Adrenal gland (tissue), 5 donors: ENCODE measurements around the gene KCTD1.

Source experiments
- POLR2A ChIP-seq, 2 donors: fragments of 450-650 bp; IDR thresholded peaks; one replicate each; pipeline ENCODE4 v1.6.1; 2017; ENCODE audit warnings: antibody characterized with exemption in 2 of 2, mild to moderate bottlenecking in 2 of 2, moderate library complexity in 1 of 2
- TF ChIP-seq, protein P1 (sequence below), 6 experiments: fragments of 450-650 bp in 4 of 6; fragments of 200-600 bp in 2 of 6; sonication (generic) in 1 of 6; IDR thresholded peaks; 1 replicate in 5 of 6; 2 replicates in 1 of 6; pipeline versions ENCODE4 v1.5.1 to v1.8.0; 2016 to 2021; ENCODE audit warnings: antibody characterized with exemption in 6 of 6, mild to moderate bottlenecking in 2 of 6, moderate library complexity in 1 of 6
- donor health status: DM: no; HTN: no; CAD: no.

DNA sequence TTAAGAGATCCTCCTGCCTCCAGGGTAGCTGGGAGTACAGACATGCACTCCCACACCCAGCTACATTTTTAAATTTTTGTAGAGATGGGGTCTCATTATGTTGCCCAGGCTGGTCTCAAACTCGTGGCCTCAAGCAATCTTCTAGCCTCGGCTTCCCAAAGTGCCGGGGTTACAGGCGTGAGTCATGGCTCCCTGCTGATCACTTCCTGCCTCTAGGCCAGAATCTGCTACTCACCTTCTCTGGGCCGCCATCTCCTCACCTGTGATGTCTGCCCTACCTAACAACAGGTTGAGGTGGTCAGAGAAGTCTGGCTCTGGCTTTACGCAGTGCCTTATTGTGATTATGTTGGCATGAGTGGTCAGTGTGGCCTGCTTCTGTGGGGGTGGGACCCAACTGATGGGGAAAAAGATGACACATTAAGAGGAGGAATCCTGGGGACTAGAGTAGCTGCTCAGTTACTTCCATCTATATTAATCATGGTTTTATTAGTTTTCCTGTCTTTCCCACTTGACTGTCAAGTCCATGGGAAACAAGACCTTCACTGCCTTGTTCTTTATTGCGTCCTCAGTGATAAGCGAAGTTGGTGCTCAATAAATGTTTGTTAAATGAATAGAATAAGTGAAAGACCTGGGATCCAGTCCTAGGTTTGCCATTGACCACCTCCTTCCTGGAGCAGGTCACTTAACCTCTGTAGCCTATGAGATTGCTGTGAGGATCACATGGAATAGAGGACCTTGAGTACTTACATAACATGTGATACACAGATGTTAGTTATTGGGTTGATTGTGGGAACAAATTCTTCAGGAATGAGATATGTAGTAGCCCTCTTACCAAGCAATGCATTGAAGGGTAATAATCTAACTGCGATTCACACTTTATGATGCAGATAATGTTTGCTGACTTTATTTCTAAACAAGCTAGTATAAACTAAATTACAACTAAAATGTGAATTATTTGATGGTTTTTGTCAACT is 15.7 kb downstream of the KCTD1 start:
- TF ChIP-seq POLR2A (IDR thresholded peaks at IDR 0.05), result no peak
- TF ChIP-seq, protein P1, sequence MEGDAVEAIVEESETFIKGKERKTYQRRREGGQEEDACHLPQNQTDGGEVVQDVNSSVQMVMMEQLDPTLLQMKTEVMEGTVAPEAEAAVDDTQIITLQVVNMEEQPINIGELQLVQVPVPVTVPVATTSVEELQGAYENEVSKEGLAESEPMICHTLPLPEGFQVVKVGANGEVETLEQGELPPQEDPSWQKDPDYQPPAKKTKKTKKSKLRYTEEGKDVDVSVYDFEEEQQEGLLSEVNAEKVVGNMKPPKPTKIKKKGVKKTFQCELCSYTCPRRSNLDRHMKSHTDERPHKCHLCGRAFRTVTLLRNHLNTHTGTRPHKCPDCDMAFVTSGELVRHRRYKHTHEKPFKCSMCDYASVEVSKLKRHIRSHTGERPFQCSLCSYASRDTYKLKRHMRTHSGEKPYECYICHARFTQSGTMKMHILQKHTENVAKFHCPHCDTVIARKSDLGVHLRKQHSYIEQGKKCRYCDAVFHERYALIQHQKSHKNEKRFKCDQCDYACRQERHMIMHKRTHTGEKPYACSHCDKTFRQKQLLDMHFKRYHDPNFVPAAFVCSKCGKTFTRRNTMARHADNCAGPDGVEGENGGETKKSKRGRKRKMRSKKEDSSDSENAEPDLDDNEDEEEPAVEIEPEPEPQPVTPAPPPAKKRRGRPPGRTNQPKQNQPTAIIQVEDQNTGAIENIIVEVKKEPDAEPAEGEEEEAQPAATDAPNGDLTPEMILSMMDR (IDR thresholded peaks at IDR 0.05), result no peak
